Subcutaneous abdominal adipose tissue (tissue), 5 donors: ENCODE results near the gene OXSR1.

Experiments
- H3K27ac ChIP-seq: one replicate; pipeline ENCODE4 v1.7.0; 2013; ENCODE audit warnings: low read depth, mild to moderate bottlenecking, inconsistent platforms, low read length, moderate library complexity
- H3K27me3 ChIP-seq, 5 donors: one replicate each; pipeline ENCODE4 v1.7.0; 2013; ENCODE audit warnings: low read length in 5 of 5, inconsistent platforms in 1 of 5; ENCODE audit not compliant: control insufficient read depth in 5 of 5, insufficient read depth in 4 of 5
- H3K36me3 ChIP-seq, 5 donors: one replicate each; pipeline ENCODE4 v1.7.0; 2013; ENCODE audit warnings: low read length in 5 of 5; ENCODE audit not compliant: control insufficient read depth in 5 of 5, insufficient read depth in 5 of 5
- H3K4me1 ChIP-seq, 5 donors: one replicate each; pipeline ENCODE4 v1.7.0; 2013; ENCODE audit warnings: low read length in 5 of 5, mild to moderate bottlenecking in 3 of 5, moderate library complexity in 1 of 5; ENCODE audit not compliant: control insufficient read depth in 5 of 5, insufficient read depth in 5 of 5
- H3K4me3 ChIP-seq, 5 donors: one replicate each; pipeline ENCODE4 v1.7.0; 2013; ENCODE audit warnings: low read length in 5 of 5, low read depth in 1 of 5
- H3K9ac ChIP-seq, 5 donors: one replicate each; pipeline ENCODE4 v1.7.0; 2013; ENCODE audit warnings: low read length in 5 of 5, mild to moderate bottlenecking in 4 of 5, moderate library complexity in 3 of 5
- H3K9me3 ChIP-seq, 5 donors: one replicate each; pipeline ENCODE4 v1.7.0; 2013; ENCODE audit warnings: low read length in 5 of 5; ENCODE audit not compliant: control insufficient read depth in 5 of 5
- donor health status: healthy.
- donor health status: healthy.
- donor health status: healthy.
- donor health status: healthy.
- donor health status: healthy.

OXSR1 gene

DNA sequence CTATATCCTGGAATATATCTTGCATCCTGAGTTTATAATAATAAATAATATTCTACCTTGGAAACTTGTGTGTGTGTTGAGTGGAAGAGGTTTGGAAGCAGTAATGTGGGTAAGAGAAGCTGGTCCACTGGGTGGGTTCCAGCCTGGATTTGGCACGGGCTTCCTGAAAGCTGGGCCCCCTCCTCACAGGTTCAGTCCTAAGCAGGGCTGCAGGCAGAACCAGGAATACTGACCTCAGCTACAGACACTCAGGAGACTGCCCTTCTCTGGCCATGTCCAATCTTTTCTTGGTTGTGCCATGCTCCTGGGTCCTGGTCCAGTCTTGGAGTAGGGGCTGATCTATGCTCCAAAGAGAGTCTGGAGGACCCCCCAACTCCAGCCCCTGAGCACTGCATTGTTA is 22.4 kb upstream of the OXSR1 start:
- Histone ChIP-seq H3K27ac (no peak overlapping the region), H3K27me3 (no peaks in the 10 kb centered on the region), H3K9me3 (peaks cover 0 to 5% (median 0%) of the 10 kb centered on the region in 5 donors), H3K4me1 (peaks cover 10 to 33% (median 29%) of the 10 kb centered on the region in 5 donors), H3K9ac (no peak overlapping the region), H3K36me3 (peaks cover 0 to 24% (median 21%) of the 10 kb centered on the region in 5 donors), H3K4me3 (no peak overlapping the region)

DNA sequence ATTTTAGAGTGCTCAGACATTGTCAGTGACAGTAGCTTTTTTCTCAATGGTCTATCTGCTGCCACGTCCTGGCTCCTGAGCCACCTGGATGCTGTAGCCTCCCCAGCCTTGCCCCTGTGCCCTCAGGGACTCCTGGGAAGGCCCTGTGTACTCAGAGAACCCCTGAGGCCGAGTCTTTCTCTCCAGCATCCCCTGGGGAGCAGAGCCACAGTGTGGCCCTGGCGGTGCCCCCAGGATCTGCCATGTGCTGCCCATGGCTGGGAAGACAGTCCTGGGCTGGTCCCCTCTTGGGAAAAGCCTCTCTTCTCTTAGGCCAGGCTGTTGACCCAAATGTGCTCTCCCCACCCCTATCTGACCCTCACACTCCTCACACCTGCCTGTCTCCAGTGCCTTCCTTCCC is 21.8 kb upstream of the OXSR1 start:
- Histone ChIP-seq H3K9ac (no peak overlapping the region), H3K36me3 (peaks cover 0 to 24% (median 21%) of the 10 kb centered on the region in 5 donors), H3K4me3 (no peak overlapping the region), H3K9me3 (peaks cover 0 to 5% (median 0%) of the 10 kb centered on the region in 5 donors), H3K4me1 (peaks cover 9 to 28% (median 25%) of the 10 kb centered on the region in 5 donors), H3K27ac (no peak overlapping the region), H3K27me3 (no peaks in the 10 kb centered on the region)

DNA sequence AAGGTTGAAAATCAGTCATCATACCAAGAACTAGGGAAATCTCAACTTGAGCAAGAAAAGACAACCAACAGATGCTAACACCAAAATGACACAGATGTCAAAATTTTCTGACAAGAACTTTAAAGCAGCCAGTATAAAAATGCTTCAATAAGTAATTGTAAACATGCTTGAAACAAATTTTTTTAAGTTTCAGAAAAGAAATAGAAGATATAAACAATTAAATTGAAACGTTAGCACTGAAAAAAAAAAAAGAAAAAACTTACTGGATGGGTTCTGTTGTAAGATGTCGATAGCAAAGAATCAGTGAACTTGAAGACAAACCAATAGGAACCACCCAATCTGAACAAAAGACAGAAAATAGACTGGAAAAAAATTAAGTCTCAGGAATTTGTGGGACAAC is 18.8 kb upstream of the OXSR1 start:
- H3K27me3 ChIP-seq, result no peaks in the 10 kb centered on the region
- H3K4me1 ChIP-seq, result peaks cover 0 to 4% (median 3%) of the 10 kb centered on the region in 5 donors
- no peak overlapping the region for H3K4me3 ChIP-seq
- no peak overlapping the region for H3K9ac ChIP-seq
- no peak overlapping the region for H3K27ac ChIP-seq
- H3K9me3 ChIP-seq, result peaks cover 0 to 5% (median 0%) of the 10 kb centered on the region in 5 donors
- H3K36me3 ChIP-seq, result peaks cover 0 to 11% (median 9%) of the 10 kb centered on the region in 5 donors

DNA sequence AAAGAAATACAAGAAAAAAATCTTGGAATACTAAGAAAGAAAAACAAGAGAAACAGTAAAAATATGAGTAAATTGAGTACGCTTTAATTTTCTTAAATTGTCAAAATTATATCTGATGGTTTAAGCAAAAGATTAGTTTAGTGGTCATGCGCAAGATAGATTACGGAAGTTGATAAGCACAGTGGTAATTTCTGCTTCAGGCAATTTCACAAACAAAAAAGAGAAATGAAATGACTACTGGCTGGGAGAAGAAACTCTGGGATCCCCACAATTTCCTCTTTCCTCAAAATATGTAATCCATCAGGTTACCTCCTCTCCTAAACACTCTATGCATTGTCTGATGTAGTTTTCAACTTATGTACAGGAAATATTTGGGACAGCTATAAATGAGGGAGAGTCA is 17.9 kb upstream of the OXSR1 start:
- Histone ChIP-seq H3K36me3 (peaks cover 0 to 3% (median under 1%) of the 10 kb centered on the region in 5 donors), H3K27ac (no peak overlapping the region), H3K9ac (no peak overlapping the region), H3K4me3 (no peak overlapping the region), H3K4me1 (peaks cover 0 to 4% (median 3%) of the 10 kb centered on the region in 5 donors), H3K9me3 (peaks cover 0 to 5% (median 0%) of the 10 kb centered on the region in 5 donors), H3K27me3 (no peaks in the 10 kb centered on the region)

DNA sequence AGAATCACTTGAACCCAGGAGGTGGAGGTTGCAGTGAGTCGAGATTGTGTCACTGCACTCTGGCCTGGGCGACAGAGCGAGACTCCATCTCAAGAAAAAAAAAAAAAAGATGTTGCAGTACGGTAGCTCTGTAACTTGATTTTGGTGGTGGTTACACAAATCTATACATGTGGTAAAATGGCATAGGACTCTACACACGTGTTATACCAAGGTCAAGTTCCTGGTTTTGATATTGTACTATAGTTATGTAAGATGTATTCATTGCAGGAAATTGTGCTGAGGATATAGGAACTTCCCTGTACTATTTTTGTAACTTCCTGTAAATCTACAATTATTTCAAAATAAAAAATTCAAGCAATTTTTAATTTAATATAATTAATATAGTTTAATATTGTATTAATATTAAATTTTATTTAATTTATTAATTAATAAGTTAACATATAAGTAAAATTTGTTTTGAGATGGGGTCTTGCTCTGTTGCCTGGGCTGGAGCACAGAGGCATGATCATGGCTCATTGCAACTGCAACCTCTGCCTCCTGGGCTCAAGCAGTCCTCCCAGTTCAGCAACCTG is 16.9 kb upstream of the OXSR1 start:
- H3K36me3 ChIP-seq, result no peaks in the 10 kb centered on the region
- H3K27me3 ChIP-seq, result no peaks in the 10 kb centered on the region
- H3K9me3 ChIP-seq, result peaks cover 0 to 5% (median 0%) of the 10 kb centered on the region in 5 donors
- H3K9ac ChIP-seq, result no peak overlapping the region
- H3K27ac ChIP-seq, result no peak overlapping the region
- no peak overlapping the region for H3K4me3 ChIP-seq
- H3K4me1 ChIP-seq, result peaks cover 0 to 3% (median 1%) of the 10 kb centered on the region in 5 donors

DNA sequence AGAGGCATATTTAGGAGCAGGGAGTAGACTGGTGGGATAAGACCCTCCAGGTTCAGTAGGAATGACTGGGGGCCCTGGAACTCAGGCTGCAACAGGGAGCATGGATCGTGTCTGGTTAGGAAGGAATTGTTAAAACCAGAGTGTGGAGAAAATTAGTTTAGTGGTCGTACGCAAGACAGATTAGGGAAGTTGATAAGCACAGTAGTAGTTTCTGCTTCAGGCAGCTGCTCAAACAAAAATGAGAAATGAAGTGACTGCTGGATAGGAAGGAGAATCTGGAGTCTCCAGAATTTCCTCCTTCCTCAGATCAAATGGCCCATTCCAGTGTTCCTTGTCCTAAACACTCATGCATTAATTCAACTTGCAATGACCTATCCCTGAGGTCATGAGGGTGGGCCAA is 15.6 kb upstream of the OXSR1 start:
- no peak overlapping the region for H3K4me3 ChIP-seq
- H3K9me3 ChIP-seq, result peaks cover 0 to 5% (median 0%) of the 10 kb centered on the region in 5 donors
- H3K27ac ChIP-seq, result no peak overlapping the region
- no peaks in the 10 kb centered on the region for H3K36me3 ChIP-seq
- no peaks in the 10 kb centered on the region for H3K27me3 ChIP-seq
- H3K4me1 ChIP-seq, result no peaks in the 10 kb centered on the region
- H3K9ac ChIP-seq, result no peak overlapping the region

DNA sequence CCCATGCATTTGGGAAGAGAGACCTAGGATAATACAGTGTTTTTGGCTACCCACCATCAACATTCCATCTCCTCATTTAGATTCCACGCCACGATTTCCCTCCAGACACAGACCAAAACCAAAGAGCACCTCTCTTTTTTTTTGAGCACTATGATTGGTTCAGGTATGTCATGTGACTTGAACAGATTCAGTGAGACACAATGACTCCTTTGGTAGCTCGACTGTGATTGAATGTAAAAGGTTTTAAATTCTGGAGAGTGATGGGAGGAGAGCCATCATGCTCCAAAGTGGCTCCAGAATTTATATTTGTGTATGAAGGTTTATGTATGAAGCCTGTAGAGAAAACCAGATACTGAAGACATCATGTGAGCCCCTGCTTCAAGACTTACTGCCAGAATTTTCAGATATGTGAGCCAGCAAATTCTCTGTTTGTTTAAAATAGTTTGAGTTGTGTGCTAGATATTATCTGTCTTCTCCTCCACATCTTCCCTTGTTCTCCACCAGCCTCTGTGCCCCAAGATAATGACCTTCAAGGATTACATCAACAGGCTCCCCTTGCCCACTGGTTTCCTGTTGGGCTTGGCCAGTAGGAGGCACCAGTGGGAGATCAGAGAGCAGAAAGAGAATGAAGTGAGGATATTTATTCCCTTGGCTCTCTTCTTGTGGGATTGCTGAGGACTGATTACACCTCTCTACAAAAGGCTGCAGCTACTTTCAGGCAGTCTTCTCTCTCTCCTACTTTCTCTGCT is 14.4 kb upstream of the OXSR1 start:
- Histone ChIP-seq H3K4me1 (no peaks in the 10 kb centered on the region), H3K27me3 (no peaks in the 10 kb centered on the region), H3K9ac (no peak overlapping the region), H3K36me3 (no peaks in the 10 kb centered on the region), H3K27ac (no peak overlapping the region), H3K9me3 (peaks cover 0 to 4% (median 0%) of the 10 kb centered on the region in 5 donors), H3K4me3 (no peak overlapping the region)

DNA sequence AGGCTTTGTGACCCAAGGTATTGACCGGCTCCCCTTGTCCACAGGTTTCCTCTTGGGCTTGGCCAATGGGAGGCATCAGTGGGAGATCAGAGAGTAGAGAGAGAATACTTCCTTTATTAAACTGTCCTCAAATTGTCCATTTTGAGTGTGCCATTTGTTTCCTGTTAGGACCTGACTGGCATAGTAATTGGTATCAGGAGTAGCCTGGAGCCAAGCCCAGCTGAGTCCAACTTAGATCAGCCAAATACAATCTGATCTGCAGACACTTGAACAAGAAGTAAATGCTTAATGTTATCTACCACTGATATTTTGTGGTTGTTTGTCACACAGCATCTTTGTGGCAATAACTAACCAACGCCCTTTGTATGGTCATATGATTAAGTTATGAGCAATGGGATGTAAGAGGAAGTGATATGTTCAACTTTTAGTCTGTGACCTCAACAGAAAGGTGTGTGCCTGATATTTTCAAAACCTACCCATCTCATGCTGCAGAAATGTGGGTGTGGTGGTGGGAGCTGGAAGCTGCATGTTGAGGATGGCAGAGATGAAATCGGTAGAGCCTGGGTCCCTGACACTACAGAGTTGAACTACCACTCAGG is 13.6 kb upstream of the OXSR1 start:
- Histone ChIP-seq H3K27ac (no peak overlapping the region), H3K9me3 (peaks cover 0 to 2% (median 0%) of the 10 kb centered on the region in 5 donors), H3K4me1 (no peaks in the 10 kb centered on the region), H3K9ac (no peak overlapping the region), H3K36me3 (no peaks in the 10 kb centered on the region), H3K27me3 (no peaks in the 10 kb centered on the region), H3K4me3 (no peak overlapping the region)

DNA sequence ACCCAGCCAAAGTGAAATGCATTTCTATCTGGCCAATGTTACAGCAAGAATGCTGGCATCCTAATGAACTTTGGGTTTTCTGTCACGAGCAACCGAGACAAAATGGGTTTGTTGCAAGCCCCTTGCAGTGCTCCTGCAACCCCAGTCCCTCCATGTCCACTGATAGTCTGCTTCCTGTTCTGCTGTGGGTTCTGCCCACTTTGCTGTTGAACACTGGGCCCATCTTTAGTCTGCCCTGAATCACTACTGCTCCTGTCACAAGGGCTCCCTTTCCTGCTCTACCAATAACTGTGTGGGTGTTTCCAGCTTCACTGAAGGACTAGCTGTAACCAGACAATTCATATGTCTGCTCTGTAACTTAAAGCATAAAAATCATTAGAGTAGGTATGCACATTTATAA is 12.7 kb upstream of the OXSR1 start:
- Histone ChIP-seq H3K27ac (no peak overlapping the region), H3K4me3 (no peak overlapping the region), H3K9ac (no peak overlapping the region), H3K36me3 (no peaks in the 10 kb centered on the region), H3K27me3 (no peaks in the 10 kb centered on the region), H3K4me1 (no peaks in the 10 kb centered on the region), H3K9me3 (no peaks in the 10 kb centered on the region)

DNA sequence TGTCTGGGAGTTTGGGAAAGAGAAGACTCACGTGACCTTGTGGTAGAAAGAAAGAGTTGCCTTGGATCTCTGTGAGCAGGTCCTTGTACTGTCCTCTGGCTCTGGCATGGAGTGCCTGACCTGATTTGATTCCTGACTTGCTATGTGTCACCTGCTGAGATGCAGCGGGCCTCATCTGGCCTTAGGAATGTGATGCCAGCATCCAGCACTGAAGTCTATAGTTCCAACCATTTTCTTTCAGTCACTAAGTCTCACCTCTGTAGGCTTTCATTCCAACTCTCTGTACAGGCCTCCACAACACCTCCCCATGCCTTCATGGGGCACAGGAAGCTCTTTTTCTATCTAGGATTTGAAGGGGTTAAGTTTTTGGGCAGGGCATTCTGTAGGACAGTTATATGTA is 12.1 kb upstream of the OXSR1 start:
- H3K27me3 ChIP-seq, result no peaks in the 10 kb centered on the region
- no peak overlapping the region for H3K27ac ChIP-seq
- H3K36me3 ChIP-seq, result no peaks in the 10 kb centered on the region
- H3K9me3 ChIP-seq, result no peaks in the 10 kb centered on the region
- no peak overlapping the region for H3K4me3 ChIP-seq
- no peak overlapping the region for H3K9ac ChIP-seq
- no peaks in the 10 kb centered on the region for H3K4me1 ChIP-seq
